Stimulated activated CD8-positive, alpha-beta memory T cell treated with anti-CD3 and anti-CD28 coated beads, Interleukin-4, amount 100 ng/mL, for 4 hours (primary cell): ENCODE data around the gene CHST5.
A peak's percentile ranks its signal among the peaks of the same experiment; 100 is the strongest.

ENCODE experiments used
- DNase-seq, 2 donors: peaks; one replicate each; pipeline ENCODE4 v3.0.0-alpha.2; 2020; ENCODE audit warnings: low read depth in 2 of 2, low spot score in 1 of 2

Gene CHST5

GRCh38 chr16:75535901-75536300, at the start of gene CHST5:
CHST5 (minus strand) TSS chr16:75536108; CDS start chr16:75530384, 5,724 bp downstream.
- DNase-seq, result no peak

DNA sequence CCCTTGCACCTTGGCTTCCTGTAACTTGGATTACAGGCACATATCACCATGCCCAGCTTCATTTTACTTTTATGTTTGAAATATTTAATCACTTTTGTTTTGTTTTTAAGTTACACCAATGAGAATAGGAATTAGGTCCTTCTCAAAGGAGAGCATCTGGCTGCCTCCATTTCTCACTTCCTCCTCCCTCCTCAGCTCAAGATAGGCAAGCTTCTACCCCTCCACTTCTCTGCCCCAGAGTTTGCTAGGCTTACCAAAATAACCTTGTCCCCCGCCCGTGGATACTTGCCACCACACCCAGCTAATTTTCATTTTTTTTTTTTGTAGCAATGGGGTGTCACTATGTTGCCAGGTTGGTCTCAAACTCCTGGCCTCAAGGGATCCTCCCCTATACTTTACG, 48.2 kb upstream of the CHST5 start:
- no peak for DNase-seq

GRCh38 chr16:75579281-75579834, 43.5 kb upstream of the CHST5 start:
- DNase-seq, result no peak

DNA sequence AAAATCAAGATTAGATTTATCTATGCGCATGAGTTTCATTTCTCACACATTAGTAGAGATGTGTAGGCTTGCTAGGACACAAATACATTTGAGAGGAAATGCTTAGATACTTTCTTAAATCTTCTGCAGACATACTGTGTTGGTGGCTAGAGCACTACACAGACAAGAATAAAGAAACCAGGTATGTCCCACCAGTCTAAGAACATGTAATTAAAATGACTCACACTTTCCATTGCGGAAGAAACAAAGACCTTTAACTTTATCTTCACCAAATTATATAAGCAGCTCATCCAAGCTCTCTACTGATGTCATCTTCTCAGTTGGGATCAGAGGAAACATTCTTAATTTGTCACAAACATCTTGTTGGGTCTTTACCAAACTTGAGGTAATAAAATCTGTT, 42.8 kb upstream of the CHST5 start:
- DNase-seq, result no peak

- DNase-seq, result no peak
Observed at GRCh38 chr16:75578212-75578611, 42.3 kb upstream of the CHST5 start.

- DNase-seq, result no peak
Observed at GRCh38 chr16:75576384-75576811, 40.5 kb upstream of the CHST5 start.

DNA sequence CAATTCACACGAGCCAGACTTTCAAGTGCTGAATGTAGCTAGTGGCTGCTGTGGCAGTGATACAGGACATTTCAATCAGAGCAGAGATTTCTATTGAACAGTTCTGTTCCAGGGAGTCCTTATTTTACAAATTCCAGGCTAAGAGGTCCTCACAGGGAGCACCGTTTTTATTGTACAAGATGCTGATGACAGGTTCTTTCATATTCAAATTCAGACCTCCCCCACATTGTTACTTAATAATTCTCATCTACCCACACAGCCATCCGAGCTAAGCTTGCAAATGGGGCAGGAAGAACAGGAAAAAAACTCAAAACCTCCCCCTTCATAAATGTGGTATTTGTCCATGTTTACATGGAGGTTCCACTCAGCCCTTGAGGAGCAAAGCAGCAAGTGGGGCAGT, 40.0 kb upstream of the CHST5 start:
- no peak for DNase-seq

DNA sequence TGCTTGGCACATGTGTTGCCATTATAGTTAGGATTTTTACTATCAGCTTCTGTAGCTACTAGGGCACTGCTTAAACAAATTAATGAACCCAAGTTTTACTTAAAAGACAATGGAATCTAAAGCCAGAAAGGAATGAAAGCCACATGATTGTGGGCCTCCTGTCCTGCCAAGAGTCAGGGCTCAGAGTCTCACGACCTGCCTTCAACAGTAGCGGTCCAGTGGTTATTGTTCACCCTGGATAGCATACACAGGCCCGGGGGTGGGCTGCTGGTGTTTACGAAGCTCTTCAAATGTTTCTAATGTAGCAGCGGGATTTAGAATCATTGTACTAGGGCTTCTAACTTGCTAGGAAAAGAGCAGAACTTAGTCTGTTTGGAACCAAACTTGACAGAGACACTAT, 38.0 kb upstream of the CHST5 start:
- DNase-seq, result no peak

DNA sequence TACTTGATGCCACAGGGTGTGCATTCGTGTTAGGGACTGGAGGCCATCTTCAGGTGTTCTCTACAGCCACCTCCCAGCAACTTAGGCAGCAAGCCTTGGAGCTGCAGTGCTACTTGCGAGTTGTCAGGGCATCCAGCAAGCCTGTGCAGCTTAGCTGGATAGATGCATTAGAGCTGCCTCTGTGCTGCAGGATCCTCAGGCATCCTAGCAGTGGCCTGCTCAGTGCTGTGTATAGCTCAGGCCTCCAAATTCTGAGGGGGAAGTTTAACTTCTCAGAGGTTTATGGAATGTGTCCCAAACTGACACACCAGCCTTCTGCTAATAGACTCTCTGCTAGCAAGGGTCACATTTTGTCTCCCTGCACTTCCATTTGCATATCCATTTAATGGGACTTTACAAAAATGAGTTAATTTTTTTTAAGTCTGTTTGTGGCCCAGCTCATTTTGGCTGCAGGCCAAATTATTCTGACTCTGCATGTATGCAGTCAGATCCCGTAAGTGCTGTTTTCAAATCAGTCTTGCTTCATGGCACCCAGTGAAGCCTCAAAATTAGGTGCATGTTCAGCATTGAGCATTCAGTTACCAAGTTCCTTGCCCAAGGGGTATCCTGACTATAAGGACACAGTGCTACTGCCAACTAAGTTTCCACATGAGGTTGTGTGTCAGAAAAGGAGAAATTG, 37.1 kb upstream of the CHST5 start:
- DNase-seq, result no peak

DNA sequence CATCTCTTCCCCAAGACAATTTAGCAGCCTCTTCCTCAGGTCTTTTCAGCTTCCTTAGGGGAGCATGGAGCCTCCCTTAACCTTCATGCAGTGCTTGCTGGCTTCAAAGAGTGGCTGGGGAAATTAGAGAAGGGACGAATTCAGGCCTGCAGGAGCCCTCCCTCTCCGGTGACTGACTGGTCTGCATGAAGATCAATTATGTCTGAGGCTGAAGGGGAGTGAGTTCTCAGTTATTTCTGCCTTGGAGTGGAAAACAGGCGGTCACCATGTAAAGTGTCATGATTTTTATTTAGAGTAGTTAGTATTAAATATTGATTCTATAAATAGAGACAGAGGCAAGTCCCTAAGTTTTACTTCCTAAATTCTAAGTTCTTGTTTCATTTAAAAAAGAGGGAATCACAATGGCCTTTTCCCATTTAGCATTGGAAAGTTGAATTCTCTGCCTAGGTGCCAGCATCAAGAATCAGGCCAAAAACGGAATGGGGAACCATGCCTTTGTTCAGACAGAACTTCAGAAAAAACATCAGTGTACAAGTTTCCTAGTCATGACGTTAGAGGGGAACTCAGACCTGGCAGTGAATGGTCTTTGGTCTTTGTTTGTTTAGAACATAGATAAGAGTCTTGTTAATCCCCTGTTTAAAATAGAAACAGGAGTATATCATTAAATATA, 34.6 kb upstream of the CHST5 start:
- no peak for DNase-seq

DNA sequence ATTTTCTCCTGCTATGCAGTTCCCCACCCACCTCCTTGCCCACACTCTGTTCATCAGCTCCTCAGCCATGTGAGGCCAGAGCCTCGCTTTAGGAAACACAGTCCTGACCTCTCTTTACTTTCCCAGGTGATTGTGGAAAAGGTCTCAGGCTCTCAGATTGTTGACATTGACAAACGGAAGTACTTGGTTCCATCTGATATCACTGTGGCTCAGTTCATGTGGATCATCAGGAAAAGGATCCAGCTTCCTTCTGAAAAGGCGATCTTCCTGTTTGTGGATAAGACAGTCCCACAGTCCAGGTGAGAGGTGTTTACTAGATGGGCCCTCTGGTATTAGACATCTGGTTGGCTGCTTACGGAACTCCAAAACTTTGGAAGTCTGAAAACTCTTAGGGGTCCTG, 32.0 kb upstream of the CHST5 start:
- no peak for DNase-seq

DNA sequence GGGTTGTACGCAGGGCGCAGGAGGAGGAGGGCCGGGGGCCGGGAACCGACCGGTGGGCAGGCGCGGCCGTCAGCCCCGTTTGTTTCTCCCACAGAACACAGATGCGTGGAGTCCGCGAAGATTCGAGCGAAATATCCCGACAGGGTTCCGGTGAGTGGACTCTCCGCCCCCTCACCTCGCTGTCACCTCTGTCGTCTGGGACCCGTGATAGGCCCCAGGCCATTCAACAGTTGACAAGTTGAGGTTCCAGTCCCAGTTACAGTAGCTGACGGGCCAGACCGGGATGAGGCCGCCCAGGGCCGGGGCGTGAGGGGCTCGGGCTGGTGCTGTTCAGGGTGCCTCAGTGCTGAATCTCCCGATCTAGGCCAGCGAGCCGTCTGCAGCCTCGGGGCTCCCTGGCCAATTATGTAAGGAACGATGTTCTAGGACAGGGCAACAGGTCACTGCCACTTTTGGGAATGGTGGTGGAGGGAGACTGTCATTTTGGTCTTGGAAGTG, 30.9 kb upstream of the CHST5 start:
- no peak for DNase-seq

DNA sequence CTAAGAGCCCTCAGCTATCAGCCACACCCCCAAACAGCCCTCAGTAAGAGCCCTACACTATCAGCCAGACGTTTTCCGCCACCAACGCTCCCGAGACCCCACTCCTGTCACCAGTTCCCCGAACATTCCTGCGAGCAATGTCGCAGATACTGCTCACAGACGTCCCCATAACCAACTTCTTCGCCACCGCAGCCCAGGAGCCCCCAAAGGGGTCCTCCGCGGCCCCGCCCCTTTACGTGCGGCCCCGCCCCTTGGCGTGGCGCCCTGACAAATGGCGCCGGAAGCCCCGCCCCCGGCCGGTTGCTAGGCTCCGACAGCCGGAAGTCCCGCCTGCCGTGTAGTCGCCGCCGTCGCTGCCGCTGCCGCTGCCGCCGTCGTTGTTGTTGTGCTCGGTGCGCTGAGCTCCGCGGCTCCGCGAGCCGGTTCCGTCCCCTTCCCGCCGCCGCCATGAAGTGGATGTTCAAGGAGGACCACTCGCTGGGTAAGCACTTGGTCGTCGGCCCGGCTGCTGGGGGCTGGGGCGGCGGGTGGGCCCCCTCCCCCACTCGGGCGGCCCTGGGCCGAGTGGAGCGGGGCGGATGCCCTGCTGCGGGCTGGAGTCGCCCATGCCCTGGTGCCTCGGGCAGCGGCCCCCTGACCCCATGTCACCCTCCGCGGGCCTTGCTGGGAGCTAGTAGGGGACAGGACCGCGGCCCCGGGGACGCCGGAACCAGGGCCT, 30.3 kb upstream of the CHST5 start, which contains the start of gene GABARAPL2:
TSS of gene GABARAPL2 (plus strand) at position 340 of the 718 bp plus-strand sequence. CDS start at position 448, 108 bp downstream.
- DNase-seq, result peak; percentile 76 to 80

DNA sequence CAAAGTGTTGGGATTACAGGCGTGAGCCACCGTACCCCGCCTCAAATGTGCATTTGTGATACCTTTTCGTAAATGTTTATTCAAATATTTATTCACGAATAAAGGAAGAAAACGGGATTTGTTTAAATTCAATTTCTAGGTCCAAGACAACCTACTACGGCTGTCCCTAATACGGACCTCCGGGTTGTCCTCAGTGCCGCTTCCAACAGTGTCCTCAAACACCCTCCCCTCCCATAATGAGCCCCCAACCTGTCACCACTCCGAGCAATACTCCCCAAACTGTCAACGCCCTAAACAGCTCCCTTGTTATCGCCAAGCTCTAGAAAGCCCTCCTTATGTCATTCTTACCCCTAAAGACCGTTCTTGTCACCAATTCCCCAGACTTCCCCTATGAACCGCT, 29.7 kb upstream of the CHST5 start:
- no peak for DNase-seq

- no peak for DNase-seq
Observed at GRCh38 chr16:75559564-75560372, 23.9 kb upstream of the CHST5 start.

DNA sequence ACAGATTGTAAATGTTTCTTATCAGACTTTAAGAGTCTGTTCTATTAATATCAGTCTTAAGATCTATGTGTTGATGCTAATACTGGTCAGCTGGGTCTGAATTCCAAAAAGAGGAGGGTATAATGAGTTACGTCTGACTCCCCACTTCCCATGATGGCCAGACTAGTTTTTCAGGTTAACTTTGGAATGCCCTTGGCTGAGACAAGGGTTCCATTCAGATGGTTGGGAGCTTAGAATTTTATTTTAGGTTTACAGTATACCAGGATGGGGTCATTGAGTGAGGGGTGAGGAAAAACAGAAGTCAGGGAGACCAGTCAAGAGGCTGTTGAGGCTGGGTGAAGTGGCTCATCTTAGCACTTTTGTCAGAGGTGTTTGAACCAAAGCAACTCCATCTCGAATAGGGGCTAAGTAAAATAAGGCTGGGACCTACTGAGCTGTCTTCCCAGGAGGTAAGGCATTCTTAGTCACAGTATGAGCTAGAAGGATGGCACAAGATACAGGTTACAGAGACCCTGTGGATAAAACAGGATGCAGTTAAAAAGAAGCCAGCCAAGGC, 23.0 kb upstream of the CHST5 start:
- DNase-seq, result no peak

DNA sequence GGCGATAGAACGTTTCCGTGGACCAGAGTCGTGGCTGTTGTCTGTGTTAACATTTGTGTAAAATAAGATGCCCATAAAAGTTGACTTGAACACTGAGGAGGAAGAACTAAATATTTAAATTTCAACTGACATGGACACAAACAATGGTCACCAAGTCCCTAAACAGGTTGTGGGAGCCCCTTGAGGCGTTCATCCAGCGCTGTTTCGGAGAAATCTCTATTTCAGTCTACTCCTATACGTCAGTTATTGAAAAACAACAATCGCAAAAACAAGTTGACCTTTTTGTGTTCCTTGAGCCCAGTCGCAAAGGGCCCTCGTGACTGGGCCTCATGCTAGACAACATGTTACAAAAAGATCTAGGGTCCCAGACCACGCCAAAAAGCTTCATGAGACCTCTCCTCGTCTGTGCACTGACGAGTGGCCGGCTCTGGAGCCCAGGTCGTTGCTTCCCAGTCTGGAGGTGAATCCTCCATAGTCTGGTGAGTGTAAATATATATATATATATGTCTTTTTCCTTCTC, 20.6 kb upstream of the CHST5 start:
- DNase-seq, result no peak

DNA sequence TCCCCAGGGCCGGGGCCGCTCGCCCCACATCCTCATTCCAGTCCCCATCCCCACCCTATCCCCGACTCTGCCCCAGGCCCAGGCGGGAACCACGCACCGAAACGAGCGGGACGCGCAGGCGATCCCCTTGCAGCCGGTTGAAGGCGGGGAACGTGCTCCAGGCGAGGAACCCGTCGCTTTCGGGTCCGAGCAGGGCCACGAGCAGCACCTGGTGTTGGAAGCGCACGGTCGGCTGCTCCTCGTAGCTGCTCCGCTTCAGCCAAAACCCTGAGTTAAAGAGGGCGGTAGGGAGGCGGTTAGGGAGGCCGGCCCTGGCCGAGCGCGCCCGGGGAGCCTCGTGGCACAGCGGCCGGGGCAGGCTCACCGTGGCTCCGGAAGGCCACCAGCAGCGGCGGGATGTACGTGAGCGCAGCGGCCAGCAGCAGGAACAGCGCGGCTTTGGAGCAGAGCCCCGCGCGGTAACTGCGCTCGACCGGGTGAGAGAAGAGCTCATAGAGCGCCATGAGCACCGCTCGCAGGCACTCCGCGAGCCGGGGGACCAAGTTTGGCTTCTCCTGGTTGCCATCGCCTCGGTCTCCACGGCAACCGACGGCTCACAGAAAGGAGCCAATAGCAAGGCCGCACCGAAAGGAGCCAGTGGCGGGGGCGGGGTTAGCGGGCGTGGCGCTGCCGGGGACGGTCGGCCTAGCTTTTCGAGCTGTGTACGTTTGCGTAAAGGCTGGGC, 20.0 kb upstream of the CHST5 start, which contains the start of gene TMEM231:
TSS of gene TMEM231 (minus strand) at position 546 of the 724 bp plus-strand sequence. CDS start at position 503, 43 bp downstream.
- peak; percentile 93 for DNase-seq

DNA sequence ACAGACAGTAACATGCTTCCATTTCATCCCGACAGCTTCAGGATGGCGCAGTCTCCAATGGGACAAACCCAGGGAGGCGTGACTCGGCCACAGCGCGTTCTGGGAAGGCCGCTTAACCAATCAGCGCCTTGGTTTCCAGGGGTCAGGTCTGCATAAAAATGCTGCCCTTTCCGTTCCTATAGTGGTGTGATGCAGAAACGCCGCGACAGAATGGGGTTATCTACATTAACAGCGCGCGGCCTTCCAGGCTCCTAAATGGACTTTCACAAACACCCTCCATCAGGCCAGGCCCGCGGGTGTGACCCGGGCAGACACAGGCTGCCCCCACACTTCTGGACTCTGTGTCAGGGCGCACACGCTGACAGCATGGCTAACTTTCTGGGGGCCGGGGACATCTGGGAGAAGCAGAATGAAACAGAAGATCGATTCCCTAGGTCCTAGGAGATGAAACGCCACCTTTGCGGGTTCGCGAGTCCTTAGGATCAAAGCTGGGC, 19.4 kb upstream of the CHST5 start:
- DNase-seq, result no peak
